HG02973 (cell line): ENCODE measurements around the gene SMAD5.

Experiments
- ATAC-seq: cut with Tn5 transposase; IDR thresholded peaks from one replicate; pipeline ENCODE4 v1.9.1; 2021; ENCODE audit warnings: moderate library complexity; ENCODE audit not compliant: unreplicated experiment

Gene SMAD5

DNA sequence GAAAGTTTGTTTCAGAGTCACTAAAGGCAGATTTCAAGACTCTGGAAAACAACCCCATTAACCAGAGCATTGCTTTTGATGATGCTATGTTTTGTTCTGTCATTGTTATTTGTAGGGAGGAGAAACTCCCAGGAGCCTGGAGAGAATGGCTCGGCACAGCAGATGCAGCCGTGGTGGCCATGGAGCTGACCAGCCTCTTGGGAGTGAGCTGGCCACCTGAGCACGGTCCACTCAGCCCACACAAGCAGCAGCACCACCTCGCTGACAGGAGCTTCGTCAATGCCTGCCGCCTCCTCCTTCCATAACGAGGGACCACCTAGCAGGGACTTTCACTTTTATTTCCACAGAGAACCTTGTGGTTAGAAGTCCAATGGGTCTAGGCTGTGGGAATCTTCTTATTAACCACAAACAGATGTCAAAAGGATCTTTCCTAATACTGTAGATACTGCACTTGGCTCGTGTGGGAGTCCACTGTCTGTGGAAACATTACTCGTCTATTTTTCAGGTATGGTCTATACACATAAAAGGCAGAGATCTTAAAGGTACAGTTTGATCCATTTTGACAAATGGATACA, 81.4 kb downstream of the SMAD5 start:
- no peak for ATAC-seq

DNA sequence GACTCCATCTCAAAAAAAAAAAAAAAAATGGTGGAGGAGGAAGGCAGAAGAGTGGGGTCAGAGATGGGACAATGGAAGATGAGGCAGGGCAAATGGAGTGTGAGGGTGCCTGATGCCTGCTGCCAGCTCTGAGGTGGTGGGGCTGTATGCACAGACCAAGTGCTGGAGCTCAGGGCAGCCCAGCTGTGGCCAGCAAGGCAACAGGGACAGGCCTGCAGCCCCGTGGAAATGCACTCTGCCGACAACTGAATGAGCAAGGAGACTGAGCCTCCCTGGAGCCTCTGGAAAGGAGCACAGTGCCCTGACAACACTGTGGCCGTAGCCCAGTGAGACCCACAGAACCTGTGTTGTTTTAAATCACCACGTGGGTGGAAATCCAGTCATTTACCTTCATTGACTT, 83.2 kb downstream of the SMAD5 start:
- ATAC-seq: no peak

DNA sequence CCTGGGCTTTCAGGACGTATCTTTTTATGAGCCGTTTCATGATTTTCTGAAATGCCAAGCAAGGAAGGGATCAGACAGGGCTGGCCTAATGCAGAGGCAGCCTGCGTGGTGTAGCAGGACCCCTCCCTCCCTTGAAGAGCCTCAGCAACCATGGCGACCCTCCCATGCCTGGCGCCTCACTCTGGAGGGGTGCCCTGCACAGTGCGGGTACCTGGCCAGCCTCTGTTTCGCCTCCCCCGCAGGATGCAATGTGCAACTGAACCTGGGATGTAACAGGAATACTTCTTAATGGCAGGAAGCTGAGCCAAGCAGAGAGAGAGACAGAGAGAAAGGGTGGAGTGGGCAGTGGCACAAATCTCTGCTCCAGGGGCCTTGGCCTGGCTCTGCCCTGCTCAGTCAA, 83.6 kb downstream of the SMAD5 start:
- no peak for ATAC-seq

DNA sequence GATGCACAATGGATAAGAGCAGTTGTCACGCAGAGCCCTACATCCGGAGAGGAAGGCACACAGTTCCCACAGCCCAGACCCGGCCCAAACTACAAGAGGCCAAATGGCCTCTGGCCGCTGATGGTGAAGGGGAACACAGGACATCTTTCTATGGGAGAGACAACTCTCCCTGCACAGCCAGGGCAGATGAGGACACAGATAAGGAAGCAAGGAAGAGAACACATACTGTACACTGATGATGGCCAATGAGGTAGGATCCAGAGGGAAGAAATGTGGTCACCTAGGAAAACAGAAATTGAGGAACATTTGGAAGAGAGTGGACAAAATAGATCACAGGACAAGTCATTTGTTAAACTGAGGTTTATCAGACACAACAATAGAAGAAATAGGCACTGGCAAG, 88.7 kb downstream of the SMAD5 start:
- ATAC-seq: no peak

DNA sequence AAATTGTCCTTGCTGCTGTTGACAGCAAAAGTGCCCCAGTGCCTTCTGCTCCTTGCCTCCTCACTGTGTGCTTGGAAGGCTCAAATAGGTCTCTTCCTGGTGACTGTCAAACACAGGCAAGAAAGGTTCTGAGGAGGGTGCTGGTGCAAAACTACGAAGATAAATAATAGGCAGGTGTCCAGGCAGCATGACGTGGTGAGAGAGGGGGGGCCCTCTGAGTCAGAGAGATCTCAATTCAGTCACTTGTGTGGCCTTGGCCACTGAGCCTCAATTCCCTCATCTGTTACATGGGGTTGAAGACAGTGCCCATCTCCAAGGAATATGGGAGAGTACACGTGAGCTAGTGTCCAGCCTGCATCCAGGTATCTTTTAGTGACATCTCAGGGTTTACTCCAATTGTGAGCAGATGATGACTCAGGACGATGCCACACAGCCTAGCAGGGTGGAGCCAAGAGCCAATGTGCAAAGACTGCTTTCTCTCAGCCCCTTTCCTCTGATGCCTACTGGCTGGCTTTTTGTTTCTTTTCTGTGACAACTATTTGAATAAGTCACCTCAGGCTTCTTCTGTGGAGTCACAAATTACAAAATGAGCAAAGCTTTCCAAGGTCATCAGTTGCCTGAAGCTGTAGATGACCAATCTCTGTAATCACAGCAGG, 90.1 kb downstream of the SMAD5 start:
- no peak for ATAC-seq

DNA sequence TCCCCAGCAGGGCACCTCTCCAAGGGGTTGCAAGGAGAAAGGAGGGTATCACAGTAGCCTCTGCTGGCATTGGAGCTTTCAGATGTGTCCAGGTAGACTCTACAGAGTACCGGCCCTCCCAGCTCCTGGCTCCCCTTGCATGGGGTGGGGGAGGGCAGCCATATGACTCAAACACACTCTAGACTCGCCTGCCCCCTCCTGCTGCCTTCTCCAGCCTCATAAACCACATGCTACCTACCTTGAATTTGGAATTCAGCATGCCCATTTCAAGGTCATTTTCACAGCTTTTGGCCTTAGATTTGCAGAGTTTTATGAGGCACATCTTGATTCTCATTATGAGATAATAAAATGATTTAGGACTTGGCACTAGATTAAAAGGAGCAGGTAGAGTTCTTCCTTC, 93.2 kb downstream of the SMAD5 start:
- no peak for ATAC-seq

DNA sequence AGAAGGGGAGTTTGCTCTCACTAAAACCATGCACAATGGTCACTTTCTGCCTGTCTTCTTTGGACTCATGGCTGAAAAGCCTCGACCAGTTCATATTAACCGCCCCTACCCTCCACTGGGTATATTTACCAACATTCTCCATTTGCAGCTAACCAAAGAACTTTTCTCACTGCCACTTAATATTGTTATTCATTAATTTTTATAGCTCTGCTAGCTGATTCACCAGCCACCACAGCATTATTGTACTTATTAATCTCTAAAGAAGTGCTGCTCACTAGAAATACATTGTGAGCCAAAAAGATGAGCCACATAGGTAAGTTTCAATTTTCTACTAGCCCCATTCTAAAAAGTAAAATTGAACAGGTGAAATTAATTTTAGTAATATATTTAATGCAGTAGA, 93.8 kb downstream of the SMAD5 start:
- ATAC-seq: no peak

DNA sequence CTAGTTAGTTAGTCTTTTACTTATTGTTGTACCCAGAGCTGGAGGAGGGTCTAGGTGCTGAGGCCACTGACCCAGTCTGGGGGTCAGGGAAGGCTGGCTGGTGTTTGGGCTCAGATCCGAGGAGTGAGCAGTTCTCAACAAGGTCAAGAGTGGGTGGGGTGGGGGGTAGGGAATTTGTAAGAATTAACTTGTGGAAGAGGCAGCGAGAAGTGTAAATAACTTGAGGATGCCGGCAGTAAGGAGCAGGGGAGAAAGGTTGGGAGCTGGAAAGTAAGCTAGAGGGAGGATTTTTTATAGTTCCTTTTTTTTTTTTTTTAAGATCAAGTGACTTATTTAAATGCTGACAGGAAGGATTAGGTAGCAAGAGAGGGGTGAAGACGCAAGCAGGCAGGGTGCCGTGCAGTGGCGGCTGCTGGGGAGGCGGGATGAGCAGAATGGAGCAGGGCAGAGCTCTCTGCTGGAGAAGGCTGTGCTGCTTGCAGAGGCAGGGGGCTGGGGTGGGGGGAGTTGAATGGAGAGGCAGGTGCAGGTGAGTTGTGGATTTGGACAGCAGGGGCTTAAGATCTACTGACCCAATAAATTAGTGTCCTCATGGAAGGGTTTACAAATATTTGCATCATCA, 95.6 kb downstream of the SMAD5 start:
- ATAC-seq: no peak

DNA sequence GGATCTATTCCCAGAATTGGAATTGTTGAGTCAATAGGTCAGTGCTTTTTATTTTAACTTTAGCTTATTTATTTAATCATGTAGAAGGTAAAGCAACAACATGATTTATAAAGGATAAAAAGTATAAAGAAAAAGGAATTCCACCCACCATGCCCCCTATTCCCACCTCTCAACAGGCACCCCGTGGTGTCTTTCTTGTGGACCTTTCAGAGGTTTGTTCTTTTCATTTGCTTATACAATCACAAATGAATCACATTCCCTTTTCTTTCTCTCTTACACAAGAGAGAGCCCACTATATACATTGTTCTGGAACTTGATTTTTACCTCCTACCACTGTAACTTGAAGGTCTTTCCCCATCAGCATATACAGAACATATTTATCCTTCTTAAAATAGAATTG, 97.5 kb downstream of the SMAD5 start:
- ATAC-seq: no peak

DNA sequence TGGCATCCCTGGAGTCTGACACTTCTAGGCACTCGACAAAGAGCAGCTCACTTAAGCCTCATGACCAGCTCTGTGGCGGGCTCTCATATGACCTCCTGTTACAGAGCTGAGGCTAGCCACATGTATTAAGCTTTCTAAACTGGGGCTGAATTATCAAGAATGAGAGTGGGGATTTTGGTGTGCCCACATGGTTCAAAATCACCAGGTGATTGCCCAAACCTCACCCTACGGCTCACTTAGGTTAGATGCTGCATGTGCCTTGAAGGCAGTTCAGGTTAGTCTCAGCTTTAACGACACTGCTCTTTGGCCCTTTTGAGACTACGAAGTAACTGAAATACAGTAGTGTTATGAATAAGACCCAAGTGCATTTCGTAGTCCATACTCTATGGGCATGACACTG, 99.7 kb downstream of the SMAD5 start:
- peak; percentile 56 for ATAC-seq
